SKM-1 treated with dmso at 0.1 percent for 144 hours (cell line): ENCODE results near the gene SLC38A3.
"Not testable (repeated sequence)": the region's sequence is repeated elsewhere in the genome, so short reads cannot be mapped to it uniquely, and the experiment has no call there.

Experiments used
- DNase-seq: peaks from one replicate; lab custom pipeline; 2025; ENCODE audit not compliant: unreplicated experiment; lab: John Stamatoyannopoulos, UW

The SLC38A3 gene

DNA sequence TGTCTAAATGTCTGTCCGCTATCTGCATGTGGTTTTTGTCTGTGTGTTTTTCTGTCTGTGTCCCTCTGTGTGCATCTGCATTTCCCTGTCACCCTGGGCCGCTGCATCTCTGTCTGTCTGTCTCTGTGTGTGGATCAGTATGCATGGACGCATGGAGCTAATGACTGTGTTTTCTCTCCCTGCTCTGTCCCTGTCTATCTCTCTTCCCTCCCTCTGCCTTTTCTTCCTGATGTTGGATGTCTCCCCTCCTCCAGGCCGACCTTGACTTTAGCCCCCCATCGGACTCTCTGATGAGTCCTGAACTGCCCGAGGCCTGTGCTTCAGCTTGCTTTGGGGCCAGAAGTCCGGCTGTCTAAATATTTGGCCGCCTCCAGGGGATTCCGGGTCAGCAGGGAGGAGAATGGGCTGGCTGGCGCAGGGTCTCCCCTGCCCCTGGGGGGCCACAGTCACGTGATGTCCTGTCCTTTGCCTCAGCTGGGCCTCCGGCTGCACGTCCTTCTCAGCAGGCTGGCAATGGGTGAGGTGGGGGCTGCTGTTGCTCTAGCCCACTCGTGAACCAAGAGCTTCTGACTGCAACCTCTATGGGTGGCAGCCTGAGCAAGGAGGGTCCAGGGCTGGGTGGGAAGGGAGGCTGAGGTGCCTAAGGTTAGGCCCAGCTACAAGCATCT is 3.7 kb downstream of the SLC38A3 start:
- DNase-seq, result no peak

- no peak for DNase-seq
Observed at GRCh38 chr3:50210176-50210509, 5.1 kb downstream of the SLC38A3 start.

DNA sequence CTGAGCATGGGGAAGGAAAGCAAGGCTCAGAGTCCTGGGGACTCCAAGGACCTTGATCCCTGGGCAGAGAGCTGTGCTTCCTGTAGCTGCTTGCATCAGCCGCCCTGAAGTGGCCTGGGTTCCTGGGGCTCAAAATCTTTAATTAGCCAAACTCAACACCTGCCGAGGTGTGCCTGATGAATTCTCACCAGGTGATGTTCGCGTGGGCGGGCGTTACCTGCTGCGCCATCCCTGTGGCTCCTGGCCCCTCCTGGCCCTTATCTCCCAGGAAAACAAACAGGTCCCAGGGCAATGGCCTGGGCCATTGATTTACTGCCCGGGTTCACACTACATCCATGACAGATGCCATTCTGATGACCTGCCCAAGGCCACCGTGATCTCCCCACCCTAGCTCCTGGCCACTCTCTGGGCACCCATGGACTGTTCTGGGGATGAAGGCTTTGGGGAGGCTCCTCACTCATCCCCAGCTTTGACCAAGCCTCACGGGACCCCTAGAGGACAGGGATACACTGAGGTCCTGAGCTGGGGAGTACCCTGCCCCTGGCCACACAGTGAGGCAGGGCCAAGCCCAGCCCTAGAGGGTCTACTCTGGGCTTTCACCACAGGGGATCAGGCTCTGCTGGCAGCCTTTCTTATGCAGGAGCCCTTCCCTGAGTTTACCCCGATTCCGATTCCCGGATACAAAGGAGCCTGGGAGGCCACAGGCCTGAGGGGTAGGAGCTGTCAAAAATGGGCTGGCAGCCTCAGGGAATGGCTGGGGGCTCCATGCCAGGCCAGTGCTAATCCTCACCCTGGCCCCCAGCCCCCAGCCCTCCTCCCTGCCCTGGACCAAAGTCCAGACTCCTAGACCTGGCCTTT is 5.7 kb downstream of the SLC38A3 start:
- DNase-seq, result no peak

- not testable (repeated sequence) for DNase-seq
Observed at GRCh38 chr3:50211368-50211717, 6.3 kb downstream of the SLC38A3 start.

- DNase-seq, result peak; percentile 48
Observed at GRCh38 chr3:50211930-50212329, 6.9 kb downstream of the SLC38A3 start.

DNA sequence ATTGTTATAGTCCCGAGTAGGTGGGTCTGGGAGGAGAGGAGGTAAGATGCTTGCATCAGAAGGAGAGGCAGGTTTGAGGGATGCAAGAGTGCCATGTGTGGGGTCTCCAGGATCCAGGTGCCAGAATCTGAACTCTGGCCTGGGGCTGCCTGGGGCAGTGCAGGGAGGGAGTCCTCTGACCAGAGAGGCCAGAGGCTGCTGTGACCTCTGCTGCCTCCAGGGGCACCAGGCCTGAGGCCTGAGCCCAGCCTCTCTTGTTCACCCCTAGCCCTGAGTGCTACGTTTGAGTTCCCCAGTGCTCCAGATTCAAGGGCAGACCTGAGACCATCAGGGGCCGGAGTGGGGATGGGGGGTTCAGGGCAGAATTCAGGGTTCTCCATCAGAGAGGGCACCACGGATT is 7.4 kb downstream of the SLC38A3 start:
- DNase-seq, result no peak

- no peak for DNase-seq
Observed at GRCh38 chr3:50212971-50213370, 7.9 kb downstream of the SLC38A3 start.

- DNase-seq, result no peak
Observed at GRCh38 chr3:50213373-50213772, 8.3 kb downstream of the SLC38A3 start.

DNA sequence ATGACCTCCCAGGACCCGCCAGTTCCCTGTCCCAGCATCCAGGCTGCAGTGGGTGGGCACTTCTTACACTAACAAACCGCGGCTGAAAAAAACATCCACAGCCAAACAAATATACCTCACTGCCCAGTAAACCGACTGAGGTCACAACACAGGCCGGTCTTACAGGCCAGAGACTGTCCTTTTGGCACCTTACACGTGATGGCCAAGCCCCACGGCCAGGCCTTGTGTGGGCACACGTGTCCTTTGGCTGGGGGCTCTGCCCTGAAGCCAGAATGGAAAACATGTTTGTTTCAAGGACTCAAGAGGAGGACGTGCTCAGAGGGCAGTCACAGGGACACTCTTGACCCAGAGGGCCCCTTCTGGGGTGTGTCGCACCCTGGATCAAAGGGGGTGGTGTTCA is 9.8 kb downstream of the SLC38A3 start:
- no peak for DNase-seq

DNA sequence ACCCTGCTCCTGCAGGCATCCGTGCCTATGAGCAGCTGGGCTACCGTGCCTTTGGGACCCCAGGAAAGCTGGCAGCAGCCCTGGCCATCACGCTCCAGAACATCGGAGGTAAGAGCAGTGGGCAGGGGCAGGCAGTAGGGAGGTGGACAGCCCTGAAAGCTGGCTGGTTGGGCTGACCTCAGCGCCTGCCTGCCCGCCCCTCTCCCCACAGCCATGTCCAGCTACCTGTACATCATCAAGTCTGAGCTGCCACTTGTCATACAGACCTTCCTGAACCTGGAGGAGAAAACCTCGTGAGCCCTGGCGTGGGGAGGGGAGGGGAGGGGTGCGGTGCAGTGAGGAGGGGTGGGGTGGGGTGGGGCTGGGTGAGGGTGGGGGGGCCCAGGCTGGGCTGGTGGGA is 10.5 kb downstream of the SLC38A3 start:
- DNase-seq, result no peak

DNA sequence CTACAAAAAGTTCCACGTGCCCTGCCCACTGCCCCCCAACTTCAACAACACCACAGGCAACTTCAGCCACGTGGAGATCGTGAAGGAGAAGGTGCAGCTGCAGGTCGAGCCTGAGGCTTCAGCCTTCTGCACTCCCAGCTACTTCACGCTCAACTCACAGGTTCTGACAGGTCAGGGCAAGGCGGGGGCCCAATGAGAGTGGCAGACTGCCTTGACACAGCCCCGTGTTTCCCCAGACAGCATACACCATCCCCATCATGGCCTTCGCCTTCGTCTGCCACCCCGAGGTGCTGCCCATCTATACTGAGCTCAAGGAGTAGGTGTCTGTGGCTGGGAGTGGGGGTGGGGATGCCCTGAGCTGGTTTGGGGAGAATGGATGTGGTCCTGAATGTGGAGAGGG is 12.6 kb downstream of the SLC38A3 start:
- no peak for DNase-seq

GRCh38 chr3:50218448-50218847 is 13.4 kb downstream of the SLC38A3 start:
- no peak for DNase-seq

- no peak for DNase-seq
Observed at GRCh38 chr3:50219285-50219684, 14.2 kb downstream of the SLC38A3 start.

GRCh38 chr3:50220109-50220508 is 15.0 kb downstream of the SLC38A3 start:
- DNase-seq, result no peak

DNA sequence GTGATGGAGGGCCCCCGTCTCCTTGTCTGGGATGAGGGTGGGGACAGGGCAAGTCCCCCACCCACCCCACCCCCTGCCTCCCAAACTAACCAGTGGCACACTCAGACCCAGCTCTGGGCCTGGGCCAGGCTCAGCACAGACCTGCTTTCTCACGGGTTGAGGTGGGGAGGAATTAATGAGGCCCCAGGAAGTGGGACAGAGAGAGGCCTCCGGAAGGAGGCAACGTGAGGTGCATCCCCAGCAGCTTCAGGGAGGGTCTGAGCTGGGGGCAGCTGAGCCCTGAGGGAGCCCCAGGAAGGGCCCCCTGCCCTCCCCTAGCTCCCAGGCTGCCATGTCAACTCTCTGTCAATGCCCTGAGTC is 16.0 kb downstream of the SLC38A3 start:
- DNase-seq, result no peak

DNA sequence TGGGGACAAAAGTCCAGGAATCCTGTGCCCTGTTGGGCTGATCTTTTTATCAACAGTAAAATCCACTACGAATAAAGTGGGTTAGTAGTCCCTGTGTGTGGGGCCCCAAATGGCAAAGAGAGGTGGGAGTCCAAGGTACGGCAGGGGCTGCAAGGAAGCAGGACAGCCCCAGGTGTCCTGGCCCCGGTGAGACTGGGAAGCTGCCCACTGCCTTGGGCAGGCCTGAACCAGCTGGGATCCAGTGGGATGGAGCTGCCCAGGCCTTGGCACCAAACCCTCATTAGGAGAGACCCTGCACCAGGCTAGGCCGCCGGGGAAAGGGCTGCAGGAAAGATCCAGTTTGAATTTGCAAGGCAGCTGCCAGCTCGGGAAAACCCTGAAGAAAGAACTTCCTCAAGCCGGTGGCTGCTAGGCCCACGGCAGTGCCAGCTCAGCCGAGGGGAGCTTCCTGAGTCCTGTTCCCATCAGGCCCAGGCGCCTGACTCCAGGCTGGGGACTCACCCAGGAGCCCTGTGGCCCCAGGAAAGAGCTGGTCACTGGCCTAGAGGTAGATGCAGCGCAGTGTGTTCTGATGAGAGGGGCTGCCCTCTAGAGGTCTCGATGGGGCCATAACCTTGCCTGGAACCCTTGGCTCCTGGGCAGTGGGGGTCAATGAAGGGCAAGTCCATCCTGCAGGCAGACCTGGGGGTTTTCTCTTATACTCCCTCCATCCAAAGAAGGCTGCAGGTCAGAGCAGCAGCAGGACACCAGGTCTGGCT is 16.5 kb downstream of the SLC38A3 start:
- DNase-seq, result no peak

DNA sequence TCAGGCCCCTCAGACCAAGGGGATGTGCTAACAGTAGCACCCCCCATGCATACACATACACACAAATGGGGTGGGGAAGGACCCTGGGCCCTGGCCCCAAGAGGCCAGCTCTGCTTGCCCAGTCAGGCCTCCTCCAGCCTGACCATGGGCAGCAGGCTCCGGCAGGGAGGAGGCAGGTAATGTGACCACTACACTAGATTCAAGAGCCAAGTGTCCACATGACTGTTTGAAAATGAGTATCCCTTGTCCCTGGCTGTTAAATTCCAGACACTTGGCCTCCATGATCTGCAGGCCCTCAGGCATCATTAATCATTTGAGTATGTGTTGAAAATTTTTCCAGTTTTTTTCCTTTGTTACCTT is 17.1 kb downstream of the SLC38A3 start:
- no peak for DNase-seq

- DNase-seq, result no peak
Observed at GRCh38 chr3:50224639-50225038, 19.6 kb downstream of the SLC38A3 start.

DNA sequence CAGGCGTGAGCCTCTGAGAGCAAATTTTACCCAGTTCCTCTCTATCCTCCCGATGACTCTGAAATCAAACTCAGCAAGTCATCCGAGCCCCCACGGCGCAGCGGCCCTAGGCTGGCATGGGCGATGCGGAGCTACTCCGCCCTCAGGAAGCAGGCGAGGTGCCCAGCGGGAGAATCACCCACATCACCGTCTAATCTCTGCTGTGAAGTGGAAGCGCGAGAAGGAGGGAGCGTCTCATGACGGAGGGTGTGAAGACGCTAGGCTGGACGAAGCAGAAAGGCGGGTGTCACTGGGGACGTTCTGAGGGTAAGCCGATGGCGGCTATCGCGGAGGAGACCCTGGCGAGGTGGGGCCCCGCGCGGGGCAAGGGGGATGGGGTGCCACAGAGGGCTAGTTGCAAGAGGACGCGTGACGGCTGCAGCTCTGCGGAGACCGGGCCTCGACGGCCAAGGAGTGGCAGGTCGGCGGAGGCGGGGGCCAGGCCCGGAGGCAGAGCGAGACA is 21.9 kb downstream of the SLC38A3 start:
- no peak for DNase-seq

DNA sequence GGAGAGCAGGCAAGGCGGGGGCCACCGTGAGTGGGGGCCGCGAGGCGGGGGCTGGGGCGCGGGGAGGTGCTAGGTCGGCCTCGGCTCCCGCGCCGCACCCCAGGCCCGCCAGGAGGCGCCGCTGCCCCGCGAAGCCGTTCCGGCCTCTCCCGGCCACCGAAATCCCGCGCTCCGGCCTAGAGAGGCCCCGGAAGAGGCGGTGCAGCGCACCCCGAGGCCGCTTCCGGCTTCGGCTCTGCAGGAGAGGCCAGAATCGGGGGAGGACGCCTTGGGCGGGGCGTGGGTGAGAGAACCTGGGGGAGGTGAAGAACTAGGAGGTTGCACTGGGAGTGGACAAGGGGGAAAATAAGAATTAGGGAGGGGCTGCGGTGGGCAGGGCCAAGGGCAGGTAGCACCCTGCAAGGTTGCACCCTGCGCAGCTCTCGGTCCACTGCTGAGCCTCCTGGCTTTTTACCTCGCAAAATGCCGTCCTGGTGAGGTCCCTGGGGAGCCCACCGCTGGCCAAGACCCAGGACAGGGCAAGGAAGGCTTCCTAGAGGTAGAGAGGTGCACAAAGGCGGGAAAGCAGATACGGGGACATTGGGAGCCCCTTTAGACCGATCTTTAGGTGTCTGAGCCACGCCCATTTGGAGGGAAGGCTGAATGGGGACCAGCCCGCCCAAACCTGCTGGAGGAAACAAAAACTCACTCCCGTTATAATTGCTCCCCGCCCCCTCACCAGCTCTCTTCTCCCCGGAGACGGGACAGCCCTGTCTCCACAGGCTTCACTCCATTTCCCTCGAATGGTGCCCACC is 22.5 kb downstream of the SLC38A3 start:
- peak; percentile 88 for DNase-seq

- not testable (repeated sequence) for DNase-seq
Observed at GRCh38 chr3:50228184-50228763, 23.2 kb downstream of the SLC38A3 start.
